HG03066 (cell line): ENCODE data around the gene MSN.

Experiments used
- ATAC-seq: cut with Tn5 transposase; IDR thresholded peaks from one replicate; pipeline ENCODE4 v1.9.1; 2021; ENCODE audit warnings: low read depth; ENCODE audit not compliant: unreplicated experiment

The MSN gene

GRCh38 chrX:65783746-65784145 is 116.3 kb downstream of the MSN start:
- ATAC-seq = no peak
